ENCODE results near the gene SRSF10.
A peak's percentile ranks its signal among the peaks of the same experiment; 100 is the strongest.
"Not testable (repeated sequence)": the region's sequence is repeated elsewhere in the genome, so short reads cannot be mapped to it uniquely, and the experiment has no call there.

Gene SRSF10

GRCh38 chr1:23996700-23997229, 16.6 kb upstream of the SRSF10 start:
- DNase-seq: no peak

DNA sequence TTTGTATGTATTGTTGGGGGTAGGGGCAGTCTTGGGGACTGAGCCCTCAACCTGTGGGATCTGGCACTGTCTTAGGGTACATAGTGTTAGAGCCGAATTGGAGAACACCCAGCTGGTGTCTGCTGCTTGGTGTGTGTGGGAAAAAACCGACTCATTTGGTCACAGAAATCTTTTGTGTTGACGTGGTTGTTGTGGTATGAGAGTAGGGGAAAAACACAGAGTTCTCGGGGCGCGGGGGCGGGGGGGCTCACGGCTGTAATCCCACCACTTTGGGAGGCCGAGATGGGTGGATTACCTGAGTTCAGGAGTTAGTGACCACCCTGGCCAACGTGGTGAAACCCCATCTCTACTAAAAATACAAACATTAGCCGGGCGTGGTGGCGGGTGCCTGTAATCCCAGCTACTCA, 15.3 kb upstream of the SRSF10 start:
- DNase-seq: no peak

DNA sequence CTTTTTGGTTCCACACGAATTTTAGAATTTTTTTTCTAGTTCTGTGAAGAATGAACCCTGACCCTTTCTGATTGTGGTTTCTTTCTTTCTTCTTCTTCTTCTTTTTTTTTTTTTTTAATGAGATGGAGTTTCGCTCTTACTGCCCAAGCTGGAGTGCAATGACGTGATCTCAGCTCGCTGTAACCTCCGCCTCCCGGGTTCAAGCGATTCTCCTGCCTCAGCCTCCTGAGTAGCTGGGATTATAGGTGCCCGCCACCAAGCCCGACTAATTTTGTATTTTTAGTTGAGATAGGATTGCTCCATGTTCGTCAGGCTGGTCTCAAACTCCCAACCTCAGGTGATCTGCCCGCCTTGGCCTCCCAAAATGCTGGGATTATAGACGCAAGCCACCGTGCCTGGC, 11.9 kb upstream of the SRSF10 start:
- not testable (repeated sequence) for DNase-seq

- no peak for DNase-seq
Observed at GRCh38 chr1:23989263-23989662, 9.1 kb upstream of the SRSF10 start.

DNA sequence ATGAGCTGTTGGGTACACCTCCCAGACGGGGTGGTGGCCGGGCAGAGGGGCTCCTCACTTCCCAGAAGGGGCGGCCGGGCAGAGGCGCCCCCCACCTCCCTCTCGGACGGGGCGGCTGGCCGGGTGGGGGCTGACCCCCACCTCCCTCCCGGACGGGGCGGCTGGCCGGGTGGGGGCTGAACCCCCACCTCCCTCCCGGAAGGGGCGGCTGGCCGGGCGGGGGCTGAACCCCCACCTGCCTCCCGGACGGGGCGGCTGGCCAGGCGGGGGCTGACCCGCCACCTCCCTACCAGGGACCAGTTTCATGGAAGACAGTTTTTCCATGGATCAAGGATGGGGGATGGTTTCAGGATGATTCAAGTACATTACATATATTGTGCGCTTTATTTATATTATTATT, 6.9 kb upstream of the SRSF10 start:
- not testable (repeated sequence) for DNase-seq

DNA sequence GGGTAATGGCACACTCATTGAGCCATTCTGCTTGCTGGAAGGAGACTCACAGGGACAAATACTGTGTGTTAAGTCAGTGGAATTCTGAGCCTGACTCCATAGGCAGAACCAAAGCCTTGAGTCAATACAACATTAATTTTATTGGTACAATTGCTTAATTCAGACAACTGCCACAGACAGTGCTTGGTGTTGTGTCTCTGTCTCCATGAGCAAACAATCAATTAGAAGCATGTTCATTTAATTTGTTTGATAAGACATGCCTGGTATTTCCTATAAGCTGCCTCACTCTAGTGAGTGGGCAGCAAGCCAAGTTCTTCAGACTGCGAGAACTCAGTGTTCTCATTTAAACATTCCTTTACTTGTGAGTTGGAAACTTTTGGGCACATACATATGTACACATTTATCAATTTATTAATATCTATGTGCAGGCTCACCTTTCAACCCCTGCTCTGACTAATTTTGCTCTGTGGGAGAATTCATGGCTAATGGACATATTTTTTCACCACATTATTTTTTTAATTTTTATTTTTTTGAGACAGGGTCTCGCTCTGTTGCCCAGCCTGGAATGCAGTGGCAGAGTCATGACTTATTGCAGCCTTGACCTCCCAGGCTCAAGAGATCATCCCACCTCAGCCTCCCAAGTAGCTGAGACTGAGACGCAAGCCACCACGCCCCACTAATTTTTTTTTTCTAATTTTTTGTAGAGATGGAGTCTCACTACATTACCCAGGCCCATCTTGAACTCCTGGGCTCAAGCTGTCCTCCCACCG, 4.5 kb upstream of the SRSF10 start:
- no peak for DNase-seq

- DNase-seq: no peak
Observed at GRCh38 chr1:23980728-23981070, 572 bp upstream of the SRSF10 start.

- no peak for DNase-seq
Observed at GRCh38 chr1:23979387-23979880, 693 bp downstream of the SRSF10 start.

DNA sequence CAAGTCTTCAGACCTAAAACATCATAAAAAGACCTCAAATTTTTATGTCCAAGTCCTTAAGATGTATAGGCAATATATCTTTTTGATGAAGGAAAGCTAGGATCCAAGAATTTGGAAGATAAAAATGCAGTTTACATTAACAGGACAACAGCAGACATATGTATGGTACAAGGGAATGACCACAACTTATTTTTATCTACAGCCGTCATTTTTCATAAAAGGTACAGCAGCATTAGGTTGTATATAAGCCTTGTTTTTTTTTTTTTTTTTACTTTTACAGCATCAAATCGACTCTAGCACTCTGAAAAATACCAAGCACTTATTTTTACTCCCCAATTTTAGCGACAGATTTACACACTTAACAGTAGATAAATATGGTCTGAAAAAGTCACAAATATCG, 1.3 kb downstream of the SRSF10 start:
- DNase-seq: no peak

DNA sequence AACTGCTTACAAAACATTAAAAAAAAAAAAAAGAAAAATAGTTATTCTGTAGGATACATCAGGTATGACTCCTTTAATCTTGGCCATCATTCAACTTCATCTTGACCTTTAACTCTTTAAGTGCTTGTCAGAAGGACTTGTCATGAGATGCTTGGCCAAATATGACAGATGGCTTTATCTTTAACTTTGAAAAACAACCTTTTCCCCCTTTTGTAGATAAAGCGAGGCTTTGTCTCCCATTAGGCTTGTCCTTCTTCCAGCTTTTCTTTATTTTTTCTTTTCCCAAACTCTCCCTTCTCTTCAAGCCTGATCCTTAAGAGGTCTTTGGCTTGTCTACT, 2.3 kb downstream of the SRSF10 start:
- DNase-seq: no peak

DNA sequence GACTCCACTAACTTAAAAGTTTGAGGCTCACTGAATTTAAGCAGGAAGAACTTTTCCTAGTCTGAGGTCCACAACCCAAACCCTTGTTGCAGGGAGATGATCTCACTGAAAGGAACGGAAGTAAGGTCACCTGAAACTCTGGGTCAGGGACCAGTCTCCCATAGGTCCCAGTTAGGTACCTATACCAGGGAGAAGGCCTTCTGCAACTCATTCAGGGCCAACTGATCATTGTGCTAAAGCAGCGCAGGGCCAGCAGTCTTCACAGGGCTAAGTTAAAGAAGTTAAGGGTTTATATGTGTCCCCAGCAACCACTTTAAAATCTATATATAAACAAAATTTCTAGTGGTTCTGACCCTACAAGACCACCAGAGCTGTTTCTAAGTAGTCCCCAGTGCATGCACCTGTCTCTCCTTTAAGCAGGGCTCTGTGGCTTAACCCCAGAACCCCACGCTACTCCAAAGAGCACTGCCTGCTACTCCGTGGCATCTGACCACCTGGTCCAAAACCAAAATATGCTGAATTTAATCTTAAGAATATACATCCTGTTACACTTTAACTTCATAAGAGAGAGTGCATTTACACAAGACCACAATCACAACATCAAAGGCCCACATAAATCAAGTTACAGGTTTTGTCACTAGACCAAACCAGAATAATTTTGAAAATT, 2.8 kb downstream of the SRSF10 start:
- no peak for DNase-seq

DNA sequence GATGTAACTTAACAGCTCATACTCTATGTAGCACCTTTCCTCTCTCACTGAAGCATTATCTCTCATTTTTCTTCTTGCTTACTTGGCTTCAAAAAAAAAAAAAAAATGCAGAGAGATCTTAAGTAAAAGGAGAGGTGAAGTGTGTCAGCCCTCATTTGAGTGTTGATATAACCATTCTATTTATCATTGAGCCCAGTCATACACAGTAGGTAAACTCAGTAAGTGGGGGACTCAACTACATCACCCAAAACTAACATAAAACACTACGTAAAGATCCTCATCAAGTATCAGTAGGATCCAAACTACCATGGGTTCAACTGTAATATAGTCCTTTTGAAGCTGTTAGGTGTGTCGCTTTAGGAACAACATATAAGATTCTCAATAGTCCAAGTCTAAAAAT, 12.3 kb downstream of the SRSF10 start:
- DNase-seq: no peak

DNA sequence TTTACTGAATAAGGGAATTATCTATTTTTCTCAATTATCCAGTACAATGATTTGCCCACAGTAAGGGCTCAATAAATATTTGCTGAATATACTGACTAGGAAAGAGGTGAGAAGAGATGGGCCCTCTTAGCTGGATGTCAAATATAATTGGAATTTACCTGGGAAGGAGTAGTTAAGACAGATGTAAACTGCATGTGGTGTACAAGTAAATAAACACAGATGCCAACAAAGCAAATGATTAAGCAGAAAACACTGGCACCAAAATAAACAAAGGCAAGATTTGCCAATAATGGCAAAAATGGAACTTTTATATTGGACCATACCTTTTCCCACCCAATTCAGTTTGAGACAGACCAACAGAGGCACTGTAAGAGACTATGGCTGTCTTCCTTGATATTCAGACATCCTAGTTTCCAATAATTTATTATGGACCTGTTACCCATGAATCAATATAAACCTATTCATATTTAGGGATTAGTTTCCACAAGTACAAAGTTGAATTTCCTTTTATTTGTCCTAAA, 13.1 kb downstream of the SRSF10 start:
- DNase-seq: no peak

DNA sequence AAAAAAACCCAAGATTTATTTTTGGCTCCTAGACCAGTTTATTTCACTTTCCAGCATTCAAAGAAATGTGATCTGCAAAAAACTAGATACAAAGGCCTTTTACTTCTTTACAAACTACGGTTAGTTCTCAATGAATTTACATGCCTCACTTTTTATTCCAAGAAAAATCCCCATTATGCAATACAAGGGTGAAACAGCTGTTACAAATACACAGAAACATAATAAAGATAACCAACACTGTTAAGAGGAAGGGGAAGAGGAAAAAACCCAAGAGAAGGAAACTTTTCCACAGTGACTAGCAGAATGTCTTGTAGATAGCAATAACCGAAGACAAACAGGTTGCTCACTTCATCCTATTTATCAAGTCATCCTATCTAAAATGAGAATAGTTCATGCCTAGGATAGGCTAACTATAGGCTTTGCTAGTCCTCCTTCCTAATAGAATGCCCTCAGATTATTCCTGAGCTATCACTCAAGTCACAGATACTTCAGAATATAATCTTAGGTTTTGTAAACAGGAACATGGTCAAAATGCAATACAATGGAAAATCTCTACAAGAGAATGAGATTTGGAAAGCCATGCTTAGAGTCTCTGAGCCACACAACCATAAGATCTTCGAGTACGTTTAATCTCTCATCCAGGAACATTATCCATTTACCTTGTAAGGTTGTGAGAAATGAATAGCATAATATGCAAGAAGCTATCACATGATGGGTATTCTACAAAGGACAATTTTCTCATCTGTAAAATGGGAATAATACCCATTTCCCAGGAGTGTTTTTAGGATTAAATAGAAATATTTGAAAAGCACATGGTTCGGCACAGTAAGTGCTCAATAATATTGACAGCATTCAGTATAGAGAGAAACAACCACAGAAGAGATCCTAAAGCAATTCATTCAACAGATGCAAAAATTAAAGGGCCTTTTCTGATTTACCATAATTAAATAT, 15.1 kb downstream of the SRSF10 start:
- DNase-seq: no peak

DNA sequence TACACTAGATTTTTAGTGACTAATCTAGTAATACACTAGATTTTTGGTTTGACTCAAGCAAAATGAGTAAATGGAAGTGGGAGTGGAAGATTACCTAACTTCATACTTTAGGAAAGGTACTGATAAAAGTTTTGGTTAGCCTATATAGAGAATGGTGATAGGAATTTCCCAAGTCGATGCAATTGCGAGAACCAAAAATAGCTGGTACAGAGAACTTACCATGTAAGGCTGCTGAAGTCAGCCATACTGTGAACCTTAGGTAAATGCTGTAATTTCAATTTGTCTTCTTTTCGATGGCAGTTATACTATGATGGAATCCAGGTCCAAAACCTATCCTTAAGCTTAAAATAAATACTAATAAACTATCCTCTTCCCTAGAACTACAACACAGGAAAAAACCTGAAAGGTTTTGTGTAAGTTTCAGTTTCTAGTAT, 15.9 kb downstream of the SRSF10 start:
- no peak for DNase-seq

DNA sequence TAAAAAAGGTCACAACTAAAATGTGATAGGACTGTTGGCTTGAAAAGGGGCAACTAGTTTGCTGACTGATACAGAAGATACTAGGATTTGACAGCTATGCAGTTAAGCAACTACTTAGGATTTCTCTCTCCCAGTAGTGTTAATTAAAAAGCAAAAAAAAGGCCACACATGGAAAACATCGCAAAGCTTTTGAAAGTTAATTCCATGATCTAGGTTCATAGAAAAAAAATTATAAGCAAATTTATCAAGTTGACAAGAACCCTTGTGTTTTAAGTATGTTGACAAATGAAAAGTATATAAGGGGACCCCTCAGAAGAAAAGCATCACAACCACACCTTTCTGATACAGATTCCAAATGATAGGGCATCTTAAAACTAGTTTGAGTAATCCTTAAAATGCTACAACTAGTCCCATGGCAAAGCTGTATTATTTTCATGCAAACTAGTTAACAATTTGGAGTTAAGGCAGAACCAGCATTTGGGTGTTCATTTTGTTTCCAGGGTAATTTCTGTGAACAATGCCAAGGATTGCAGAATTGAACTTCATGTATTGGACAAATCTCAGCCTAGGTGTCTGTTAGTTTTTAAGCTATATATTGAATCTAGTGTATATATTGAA, 16.4 kb downstream of the SRSF10 start:
- DNase-seq: no peak

- peak; percentile 34 for DNase-seq
Observed at GRCh38 chr1:23960291-23961020, 19.7 kb downstream of the SRSF10 start.

DNA sequence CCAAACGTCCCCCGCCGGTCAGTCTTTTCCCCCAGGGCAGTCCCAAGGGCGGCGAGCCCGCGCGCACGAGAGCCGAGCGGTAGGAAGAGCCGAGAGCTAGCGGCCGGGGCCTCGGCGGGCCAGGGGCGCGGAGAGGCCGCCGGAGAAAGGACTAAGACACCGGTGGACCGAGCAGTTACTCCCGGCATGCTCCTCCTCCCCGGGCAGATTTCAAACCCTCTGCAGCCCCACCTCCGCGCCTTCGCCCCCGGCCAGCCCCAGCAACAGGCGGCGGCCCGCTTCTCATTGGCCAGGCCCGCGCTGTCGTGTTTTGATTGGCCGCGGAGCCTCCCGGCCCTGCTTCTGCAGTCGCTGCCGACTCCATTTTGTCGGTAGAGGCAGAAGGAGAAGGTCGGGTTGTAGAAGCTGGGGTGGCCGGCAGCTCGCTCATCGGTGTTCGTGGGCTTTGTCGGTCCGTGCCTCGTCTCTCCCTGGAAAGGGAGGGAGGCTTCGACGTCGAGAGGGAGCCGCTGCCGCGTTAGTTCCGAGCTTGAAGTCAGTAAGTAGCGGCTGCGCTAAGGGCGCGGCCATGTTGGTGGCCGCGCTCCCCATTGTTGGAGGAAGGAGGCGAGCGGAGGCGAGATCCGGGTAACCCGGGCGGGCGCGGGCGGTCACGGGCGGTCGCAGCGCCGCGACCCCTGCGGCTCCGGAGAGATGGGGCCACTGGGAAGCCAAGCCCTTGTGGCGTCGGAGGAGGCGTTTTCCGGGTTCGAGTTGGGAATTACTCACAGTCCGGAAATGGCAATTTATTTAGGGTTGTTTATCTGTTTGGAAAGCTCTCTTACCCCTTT, 20.5 kb downstream of the SRSF10 start, which contains the start of gene PNRC2:
PNRC2 (plus strand) TSS at position 368 of the 830 bp plus-strand sequence. CDS start 1,630 bp downstream, outside the sequence.
- DNase-seq: peak; percentile 96

DNA sequence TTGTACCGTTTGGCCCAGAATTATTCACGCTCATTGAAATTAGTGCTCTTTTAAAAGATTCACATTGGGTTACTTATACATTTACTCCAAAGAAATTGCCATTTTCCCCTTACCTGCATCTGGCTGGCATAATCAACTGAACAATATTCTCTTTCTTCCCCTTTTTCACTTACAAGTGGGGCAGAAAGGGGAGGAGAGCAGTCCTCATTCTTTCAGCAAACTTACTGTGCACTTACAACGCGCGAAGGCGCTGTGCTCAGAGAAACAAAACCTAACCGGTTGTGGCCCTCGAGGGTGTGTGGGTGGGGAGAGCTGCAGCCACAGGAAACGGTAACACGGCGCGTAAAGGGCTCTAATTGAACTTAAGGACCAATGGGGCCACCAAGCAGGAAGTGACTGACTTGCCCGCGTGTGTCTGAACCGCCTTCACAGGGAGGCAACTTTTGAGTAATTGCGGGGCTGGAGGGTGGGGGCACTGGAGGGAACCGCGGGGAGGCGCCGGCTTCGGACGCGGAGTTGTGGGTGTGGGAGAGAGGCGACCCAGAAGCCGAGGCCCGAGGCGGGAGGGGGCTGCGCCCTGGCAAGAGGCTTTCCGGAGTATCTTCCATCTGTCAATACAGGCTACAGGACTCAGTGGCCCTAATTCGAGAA, 21.2 kb downstream of the SRSF10 start:
- peak; percentile 94 for DNase-seq

All from CD4-positive, alpha-beta T cell treated with Interleukin-10 for 1 hour (primary cell).